NB4 (cell line): ENCODE measurements around the gene VPS26C.

Source experiments
- CTCF ChIP-seq: IDR thresholded peaks from one replicate; pipeline ENCODE4 v1.5.1; 2012; ENCODE audit warnings: low read depth, low read length
- POLR2A ChIP-seq: IDR thresholded peaks from 2 replicates; pipeline ENCODE4 v1.6.1; 2011; ENCODE audit warnings: mild to moderate bottlenecking; ENCODE audit not compliant: insufficient read length; ENCODE audit errors: extremely low read depth
- TF ChIP-seq, protein P1 (sequence below): IDR thresholded peaks from 2 replicates; pipeline ENCODE4 v1.6.1; 2011; ENCODE audit warnings: low read depth, low read length

- TF ChIP-seq CTCF = no peak
- no peak for TF ChIP-seq POLR2A
- TF ChIP-seq, protein P1, sequence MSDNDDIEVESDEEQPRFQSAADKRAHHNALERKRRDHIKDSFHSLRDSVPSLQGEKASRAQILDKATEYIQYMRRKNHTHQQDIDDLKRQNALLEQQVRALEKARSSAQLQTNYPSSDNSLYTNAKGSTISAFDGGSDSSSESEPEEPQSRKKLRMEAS = no peak
Measured at GRCh38 chr21:37210130-37210529, 57.0 kb downstream of the VPS26C start.
